SK-N-SH treated with all-trans-retinoic acid at 6 μM for 48 hours (cell line): Measurements from ENCODE around the gene TYK2.
A peak's percentile ranks its signal among the peaks of the same experiment; 100 is the strongest.
"Not testable (repeated sequence)": the region's sequence is repeated elsewhere in the genome, so short reads cannot be mapped to it uniquely, and the experiment has no call there.

Source experiments
- ATAC-seq: fragments of 200-7000 bp; cut with Tn5 transposase; 3 replicates; pipeline ENCODE4 v1.9.1; 2020; ENCODE audit warnings: mild to moderate bottlenecking, moderate library complexity
- BACH2 ChIP-seq: fragments of 250-450 bp; sonication (Bioruptor Pico); IDR thresholded peaks from 2 replicates; pipeline ENCODE4 v1.9.0; 2021; ENCODE audit warnings: mild to moderate bottlenecking, borderline replicate concordance
- CREB5 ChIP-seq: fragments of 250-450 bp; sonication (Bioruptor Pico); IDR thresholded peaks from 2 replicates; pipeline ENCODE4 v1.5.1; 2020; ENCODE audit warnings: low read depth, mild to moderate bottlenecking, moderate library complexity
- CSDC2 ChIP-seq: fragments of 250-450 bp; sonication (Bioruptor Pico); IDR thresholded peaks from 2 replicates; pipeline ENCODE4 v1.5.0; 2020; ENCODE audit warnings: mild to moderate bottlenecking, moderate library complexity
- CSRNP3 ChIP-seq: fragments of 250-450 bp; sonication (Bioruptor Pico); IDR thresholded peaks from 2 replicates; pipeline ENCODE4 v1.5.1; 2021; ENCODE audit warnings: mild to moderate bottlenecking, moderate library complexity
- ESRRG ChIP-seq: fragments of 250-450 bp; sonication (Bioruptor Pico); IDR thresholded peaks from 2 replicates; pipeline ENCODE4 v1.6.1; 2021; ENCODE audit warnings: mild to moderate bottlenecking
- ISL1 ChIP-seq: fragments of 250-450 bp; sonication (Bioruptor Pico); IDR thresholded peaks from 2 replicates; pipeline ENCODE4 v2.1.2; 2022; ENCODE audit warnings: mild to moderate bottlenecking, moderate library complexity
- OSR1 ChIP-seq: fragments of 250-450 bp; sonication (Bioruptor Pico); IDR thresholded peaks from 2 replicates; pipeline ENCODE4 v1.8.0; 2022; ENCODE audit warnings: moderate library complexity, mild to moderate bottlenecking, inconsistent platforms
- PATZ1 ChIP-seq: fragments of 250-450 bp; sonication (Bioruptor Pico); IDR thresholded peaks from 2 replicates; pipeline ENCODE4 v1.8.0; 2020; ENCODE audit warnings: mild to moderate bottlenecking, moderate library complexity, borderline replicate concordance
- POU6F1 ChIP-seq: fragments of 250-450 bp; sonication (Bioruptor Pico); IDR thresholded peaks from 2 replicates; pipeline ENCODE4 v1.8.0; 2021; ENCODE audit warnings: low read depth, mild to moderate bottlenecking, moderate library complexity, borderline replicate concordance
- PPARA ChIP-seq: fragments of 250-450 bp; sonication (Bioruptor Pico); IDR thresholded peaks from 2 replicates; pipeline ENCODE4 v1.5.0; 2020; ENCODE audit warnings: mild to moderate bottlenecking, borderline replicate concordance
- RARB ChIP-seq: fragments of 250-450 bp; sonication (Bioruptor Pico); IDR thresholded peaks from 2 replicates; pipeline ENCODE4 v1.8.0; 2021; ENCODE audit warnings: mild to moderate bottlenecking, moderate library complexity
- SNAI2 ChIP-seq: fragments of 250-450 bp; sonication (Bioruptor Pico); IDR thresholded peaks from 2 replicates; pipeline ENCODE4 v1.5.0; 2020; ENCODE audit warnings: mild to moderate bottlenecking, moderate library complexity
- TCF4 ChIP-seq: fragments of 250-450 bp; sonication (Bioruptor Pico); IDR thresholded peaks from 2 replicates; pipeline ENCODE4 v1.8.0; 2021; ENCODE audit warnings: mild to moderate bottlenecking, moderate library complexity, borderline replicate concordance
- TOX ChIP-seq: fragments of 250-450 bp; sonication (Bioruptor Pico); IDR thresholded peaks from 2 replicates; pipeline ENCODE4 v1.8.0; 2021; ENCODE audit warnings: mild to moderate bottlenecking, moderate library complexity, borderline replicate concordance
- ZC3H10 ChIP-seq: fragments of 250-450 bp; sonication (Bioruptor Pico); IDR thresholded peaks from 2 replicates; pipeline ENCODE4 v1.5.1; 2021; ENCODE audit warnings: mild to moderate bottlenecking, moderate library complexity
- ZFP30 ChIP-seq: fragments of 450-650 bp; formaldehyde crosslinking; IDR thresholded peaks from 2 replicates; pipeline ENCODE4 v1.5.0; 2022; ENCODE audit warnings: mild to moderate bottlenecking, moderate library complexity
- ZNF565 ChIP-seq: fragments of 450-650 bp; formaldehyde crosslinking; conservative IDR thresholded peaks from 2 replicates; pipeline ENCODE4 v1.5.0; 2020; ENCODE audit warnings: low read depth, mild to moderate bottlenecking, moderate library complexity
- ZNF8 ChIP-seq: fragments of 450-650 bp; formaldehyde crosslinking; IDR thresholded peaks from 2 replicates; pipeline ENCODE4 v1.5.0; 2020; ENCODE audit warnings: mild to moderate bottlenecking, moderate library complexity

TYK2 gene

GRCh38 chr19:10338940-10339339 is 41.4 kb downstream of the TYK2 start:
- TF ChIP-seq OSR1 (CRISPR knock-in tag) (no peak), PPARA (CRISPR knock-in tag) (no peak)
- ATAC-seq, result no peak

- not testable (repeated sequence) for ATAC-seq
Measured at GRCh38 chr19:10336725-10337124, 43.6 kb downstream of the TYK2 start.

GRCh38 chr19:10335352-10335985 is 44.9 kb downstream of the TYK2 start:
- no peak for ATAC-seq
- TF ChIP-seq ZFP30 (no peak), RARB (CRISPR knock-in tag) (no peak)

- peak; percentile 88 for ATAC-seq
- no peak for TF ChIP-seq ESRRG (CRISPR knock-in tag)
- TF ChIP-seq CSRNP3 (CRISPR knock-in tag), result no peak
- no peak for TF ChIP-seq CSDC2 (CRISPR knock-in tag)
- no peak for TF ChIP-seq CREB5 (CRISPR knock-in tag)
- no peak for TF ChIP-seq ZC3H10 (CRISPR knock-in tag)
- no peak for TF ChIP-seq OSR1 (CRISPR knock-in tag)
- no peak for TF ChIP-seq PATZ1 (CRISPR knock-in tag)
- TF ChIP-seq PPARA (CRISPR knock-in tag), result no peak
- TF ChIP-seq TOX (CRISPR knock-in tag), result no peak
- TF ChIP-seq SNAI2 (CRISPR knock-in tag), result no peak
- TF ChIP-seq RARB (CRISPR knock-in tag), result no peak
- TF ChIP-seq BACH2 (CRISPR knock-in tag), result no peak
- no peak for TF ChIP-seq ZNF565 (CRISPR knock-in tag)
Measured at GRCh38 chr19:10334588-10335351, 45.6 kb downstream of the TYK2 start.

GRCh38 chr19:10333758-10334587 is 46.4 kb downstream of the TYK2 start:
- TF ChIP-seq PATZ1 (CRISPR knock-in tag) (no peak), BACH2 (CRISPR knock-in tag) (no peak), TCF4 (CRISPR knock-in tag) (no peak), ISL1 (CRISPR knock-in tag) (no peak), ZNF8 (CRISPR knock-in tag) (no peak), POU6F1 (CRISPR knock-in tag) (no peak)
- peak; percentile 28 for ATAC-seq
